Astrocyte (in vitro differentiated cells and primary cell): ENCODE measurements around the gene WFDC10B. TPM values are rescaled to one million over a fixed set of nuclear protein-coding genes. Genes with fewer than 3 reads are reported as not detected.

Experiments used
- DNase-seq: peaks from one replicate; pipeline ENCODE4 v3.0.0-alpha.2; 2010; ENCODE audit warnings: low read depth
- FAIRE-seq: peaks from 2 replicates; lab custom pipeline; 2011; peaks lifted over from hg19 to GRCh38; lab: Jason Lieb, UNC
- H2AFZ ChIP-seq: 2 replicates; pipeline ENCODE4 v1.6.0; 2012; ENCODE audit warnings: low read depth, low read length, inconsistent platforms
- H3K27ac ChIP-seq: 2 replicates; pipeline ENCODE4 v1.5.1; 2011; ENCODE audit warnings: low read depth, low read length, inconsistent platforms
- H3K27me3 ChIP-seq: 2 replicates; pipeline ENCODE4 v1.6.0; 2011; ENCODE audit warnings: low read length, inconsistent platforms; ENCODE audit not compliant: insufficient read depth
- H3K36me3 ChIP-seq: 2 replicates; pipeline ENCODE4 v1.5.1; 2011; ENCODE audit warnings: low read length, inconsistent platforms; ENCODE audit not compliant: insufficient read depth
- H3K4me1 ChIP-seq: 2 replicates; pipeline ENCODE4 v1.5.1; 2011; ENCODE audit warnings: low read length, inconsistent platforms; ENCODE audit not compliant: insufficient read depth
- H3K4me2 ChIP-seq: 2 replicates; pipeline ENCODE4 v1.6.0; 2012; ENCODE audit warnings: low read length, inconsistent platforms
- H3K4me3 ChIP-seq: 2 replicates; pipeline ENCODE4 v1.5.1; 2011; ENCODE audit warnings: low read depth, mild to moderate bottlenecking, low read length, inconsistent platforms; ENCODE audit not compliant: insufficient read depth
- H3K79me2 ChIP-seq: 2 replicates; pipeline ENCODE4 v1.6.0; 2012; ENCODE audit warnings: mild to moderate bottlenecking, low read length, inconsistent platforms; ENCODE audit not compliant: insufficient read depth
- H3K9ac ChIP-seq: 2 replicates; pipeline ENCODE4 v1.6.0; 2012; ENCODE audit warnings: mild to moderate bottlenecking, low read length, inconsistent platforms
- H3K9me3 ChIP-seq: 2 replicates; pipeline ENCODE4 v1.5.1; 2012; ENCODE audit warnings: low read depth, mild to moderate bottlenecking, low read length, inconsistent platforms; ENCODE audit not compliant: insufficient read depth
- H4K20me1 ChIP-seq: 2 replicates; pipeline ENCODE4 v1.6.0; 2012; ENCODE audit warnings: low read length, inconsistent platforms; ENCODE audit not compliant: insufficient read depth
- H3K27ac Mint-ChIP-seq: one replicate; pipeline ENCODE4 v1.8.0; 2021; ENCODE audit warnings: mild to moderate bottlenecking, mixed read lengths; ENCODE audit not compliant: unreplicated experiment
- H3K27me3 Mint-ChIP-seq: one replicate; pipeline ENCODE4 v1.8.0; 2021; ENCODE audit warnings: low read depth, mixed read lengths; ENCODE audit not compliant: unreplicated experiment
- H3K36me3 Mint-ChIP-seq: one replicate; pipeline ENCODE4 v1.8.0; 2021; ENCODE audit warnings: low read depth, mixed read lengths; ENCODE audit not compliant: unreplicated experiment
- H3K4me1 Mint-ChIP-seq: one replicate; pipeline ENCODE4 v1.8.0; 2021; ENCODE audit warnings: low read depth, mixed read lengths; ENCODE audit not compliant: unreplicated experiment
- H3K4me3 Mint-ChIP-seq: one replicate; pipeline ENCODE4 v1.8.0; 2021; ENCODE audit warnings: mild to moderate bottlenecking, moderate library complexity, mixed read lengths; ENCODE audit not compliant: unreplicated experiment
- H3K9me3 Mint-ChIP-seq: one replicate; pipeline ENCODE4 v1.8.0; 2021; ENCODE audit warnings: mild to moderate bottlenecking, mixed read lengths; ENCODE audit not compliant: unreplicated experiment
- EZH2 ChIP-seq: IDR thresholded peaks from 2 replicates; pipeline ENCODE4 v1.6.1; 2012; ENCODE audit warnings: mild to moderate bottlenecking, low read length, inconsistent platforms; ENCODE audit not compliant: insufficient read depth
- total RNA-seq: library from RNA; stranded (reverse); gene quantifications from 2 replicates; pipeline ENCODE4 v1.2.1, GENCODE V29; 2021
- TF ChIP-seq, protein P1 (sequence below): IDR thresholded peaks from 2 replicates; pipeline ENCODE4 v1.5.1; 2011; ENCODE audit warnings: low read depth, mild to moderate bottlenecking, inconsistent platforms, low read length, moderate library complexity; ENCODE audit not compliant: insufficient read depth

The WFDC10B gene
- total RNA-seq, 1 donor from 2014 or later = not detected

DNA sequence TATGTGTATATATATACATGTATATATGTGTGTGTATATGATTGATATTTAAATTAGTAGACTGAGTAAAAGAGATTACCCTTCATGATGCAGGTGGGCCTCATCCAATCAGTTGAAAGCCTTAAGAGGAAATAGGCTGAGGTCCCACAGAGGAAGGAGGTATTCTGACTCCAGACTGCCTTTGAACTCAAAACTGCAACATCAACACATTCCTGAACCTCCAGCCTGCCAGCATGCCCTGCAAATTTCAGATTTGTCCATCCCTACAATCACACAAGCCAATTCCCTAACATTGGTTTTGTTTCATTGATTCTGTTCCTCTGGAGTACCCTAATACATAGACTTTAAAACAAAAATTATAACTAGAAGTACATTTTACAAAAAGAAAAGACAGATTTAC, 40.2 kb upstream of the WFDC10B start:
- Histone ChIP-seq H3K4me2 (no peak overlapping the region), H3K27ac (no peak overlapping the region), H3K4me3 (no peak overlapping the region), H3K27me3 (peaks cover 4% of the 10 kb centered on the region), H3K9me3 (no peaks in the 10 kb centered on the region), H3K36me3 (no peaks in the 10 kb centered on the region), H3K4me1 (no peaks in the 10 kb centered on the region), H3K9ac (no peak overlapping the region), H3K79me2 (no peaks in the 10 kb centered on the region), H2AFZ (no peak overlapping the region), H4K20me1 (no peaks in the 10 kb centered on the region)
- no peak overlapping the region for H3K27ac Mint-ChIP-seq
- peaks cover 2% of the 10 kb centered on the region for H3K9me3 Mint-ChIP-seq
- H3K27me3 Mint-ChIP-seq = no peaks in the 10 kb centered on the region
- H3K4me3 Mint-ChIP-seq = no peak overlapping the region
- FAIRE-seq (no peak), DNase-seq (no peak)
- no peaks in the 10 kb centered on the region for H3K36me3 Mint-ChIP-seq
- TF ChIP-seq, protein P1, sequence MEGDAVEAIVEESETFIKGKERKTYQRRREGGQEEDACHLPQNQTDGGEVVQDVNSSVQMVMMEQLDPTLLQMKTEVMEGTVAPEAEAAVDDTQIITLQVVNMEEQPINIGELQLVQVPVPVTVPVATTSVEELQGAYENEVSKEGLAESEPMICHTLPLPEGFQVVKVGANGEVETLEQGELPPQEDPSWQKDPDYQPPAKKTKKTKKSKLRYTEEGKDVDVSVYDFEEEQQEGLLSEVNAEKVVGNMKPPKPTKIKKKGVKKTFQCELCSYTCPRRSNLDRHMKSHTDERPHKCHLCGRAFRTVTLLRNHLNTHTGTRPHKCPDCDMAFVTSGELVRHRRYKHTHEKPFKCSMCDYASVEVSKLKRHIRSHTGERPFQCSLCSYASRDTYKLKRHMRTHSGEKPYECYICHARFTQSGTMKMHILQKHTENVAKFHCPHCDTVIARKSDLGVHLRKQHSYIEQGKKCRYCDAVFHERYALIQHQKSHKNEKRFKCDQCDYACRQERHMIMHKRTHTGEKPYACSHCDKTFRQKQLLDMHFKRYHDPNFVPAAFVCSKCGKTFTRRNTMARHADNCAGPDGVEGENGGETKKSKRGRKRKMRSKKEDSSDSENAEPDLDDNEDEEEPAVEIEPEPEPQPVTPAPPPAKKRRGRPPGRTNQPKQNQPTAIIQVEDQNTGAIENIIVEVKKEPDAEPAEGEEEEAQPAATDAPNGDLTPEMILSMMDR = no peak
- no peak for TF ChIP-seq EZH2
- peaks cover 2% of the 10 kb centered on the region for H3K4me1 Mint-ChIP-seq

DNA sequence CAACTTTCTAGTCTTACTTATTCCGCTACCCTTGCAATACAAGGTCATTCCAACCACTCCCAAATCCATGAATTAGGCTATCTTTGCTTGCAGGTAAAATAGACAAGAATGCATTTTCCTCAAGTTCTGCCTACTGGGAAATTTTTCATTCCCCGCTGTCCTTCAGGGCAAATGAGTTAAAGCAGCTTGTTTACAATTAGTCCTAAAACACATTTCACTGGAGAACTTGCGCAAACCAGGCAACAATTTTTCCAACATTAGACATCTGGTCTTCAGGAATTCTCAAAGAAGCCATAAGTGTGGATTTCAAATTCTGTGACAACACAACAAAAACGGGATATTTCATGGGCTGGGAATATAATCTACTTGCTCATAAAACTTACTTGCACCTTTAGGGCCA, 37.8 kb upstream of the WFDC10B start:
- DNase-seq = no peak
- FAIRE-seq = no peak
- TF ChIP-seq, protein P1 = no peak
- no peak for TF ChIP-seq EZH2
- Histone ChIP-seq H3K9ac (no peak overlapping the region), H3K9me3 (no peaks in the 10 kb centered on the region), H3K27ac (no peak overlapping the region), H4K20me1 (no peaks in the 10 kb centered on the region), H2AFZ (no peak overlapping the region), H3K4me2 (no peak overlapping the region), H3K79me2 (no peaks in the 10 kb centered on the region), H3K4me1 (no peaks in the 10 kb centered on the region), H3K36me3 (no peaks in the 10 kb centered on the region), H3K4me3 (no peak overlapping the region), H3K27me3 (no peaks in the 10 kb centered on the region)
- Mint-ChIP-seq H3K4me3 (no peak overlapping the region), H3K27me3 (no peaks in the 10 kb centered on the region), H3K4me1 (peaks cover 2% of the 10 kb centered on the region), H3K27ac (no peak overlapping the region), H3K36me3 (no peaks in the 10 kb centered on the region), H3K9me3 (peaks cover 2% of the 10 kb centered on the region)

DNA sequence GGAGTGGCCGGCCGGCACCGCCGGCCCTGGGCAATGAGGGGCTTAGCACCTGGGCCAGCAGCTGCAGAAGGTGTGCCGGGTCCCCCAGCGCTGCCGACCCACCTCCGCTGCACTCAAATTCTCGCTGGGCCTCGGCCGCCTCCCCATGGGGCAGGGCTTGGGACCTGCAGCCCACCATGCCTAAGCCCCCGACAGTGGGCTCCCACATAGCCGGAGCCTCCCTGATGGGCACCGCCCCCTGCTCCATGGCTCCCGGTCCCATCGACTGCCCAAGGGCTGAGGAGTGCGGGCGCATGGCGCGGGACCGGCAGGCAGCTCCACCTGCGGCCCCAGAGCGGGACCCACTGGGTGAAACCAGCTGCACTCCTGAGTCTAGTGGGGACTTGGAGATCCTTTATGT, 31.2 kb upstream of the WFDC10B start:
- Mint-ChIP-seq H3K9me3 (peaks cover 27% of the 10 kb centered on the region), H3K4me3 (no peak overlapping the region), H3K27me3 (no peaks in the 10 kb centered on the region), H3K36me3 (no peaks in the 10 kb centered on the region), H3K27ac (no peak overlapping the region), H3K4me1 (no peaks in the 10 kb centered on the region)
- Histone ChIP-seq H3K27me3 (no peaks in the 10 kb centered on the region), H3K4me2 (no peak overlapping the region), H3K4me3 (no peak overlapping the region), H3K4me1 (no peaks in the 10 kb centered on the region), H3K27ac (no peak overlapping the region), H3K36me3 (no peaks in the 10 kb centered on the region), H3K9ac (no peak overlapping the region), H3K79me2 (no peaks in the 10 kb centered on the region), H2AFZ (no peak overlapping the region), H4K20me1 (no peaks in the 10 kb centered on the region), H3K9me3 (no peaks in the 10 kb centered on the region)
- DNase-seq = no peak
- FAIRE-seq = no peak
- no peak for TF ChIP-seq EZH2
- TF ChIP-seq, protein P1 = no peak
